ENCODE data around the gene EHMT1. TPM values are rescaled to one million over a fixed set of nuclear protein-coding genes. Genes with fewer than 3 reads are reported as not detected.
A peak's percentile ranks its signal among the peaks of the same experiment; 100 is the strongest.

The EHMT1 gene
- total RNA-seq, 2 donors from 2014 or later, result 93.1 to 184 TPM

- DNase-seq (ENCODE audit: low spot score) (no peak), ATAC-seq (no peak)
- Mint-ChIP-seq H3K36me3 (peaks cover 12% of the 10 kb centered on the region), H3K4me1 (ENCODE audit: low read depth in 2 of 2) (peaks cover 20 to 29% of the 10 kb centered on the region in 2 donors), H3K27ac (peak overlapping the region in 1 of 2 donors; percentile 15), H3K4me3 (no peak overlapping the region), H3K27me3 (no peaks in the 10 kb centered on the region), H3K9me3 (no peaks in the 10 kb centered on the region)
These were observed 123.9 kb downstream of the EHMT1 start for GRCh38 chr9:137742698-137743097.

- Mint-ChIP-seq H3K4me1 (ENCODE audit: low read depth in 2 of 2) (peaks cover 12 to 25% of the 10 kb centered on the region in 2 donors), H3K27ac (no peak overlapping the region), H3K9me3 (no peaks in the 10 kb centered on the region), H3K4me3 (no peak overlapping the region), H3K27me3 (no peaks in the 10 kb centered on the region), H3K36me3 (peaks cover 5% of the 10 kb centered on the region)
- DNase-seq (ENCODE audit: low spot score) (no peak), ATAC-seq (no peak)
These were observed 124.9 kb downstream of the EHMT1 start for GRCh38 chr9:137743695-137744094.

- H3K27me3 Mint-ChIP-seq, result no peaks in the 10 kb centered on the region
- H3K9me3 Mint-ChIP-seq, result no peaks in the 10 kb centered on the region
- H3K4me3 Mint-ChIP-seq, result no peak overlapping the region
- H3K27ac Mint-ChIP-seq, result no peak overlapping the region
- DNase-seq (ENCODE audit: low spot score) (no peak), ATAC-seq (no peak)
- H3K36me3 Mint-ChIP-seq, result peaks cover 4% of the 10 kb centered on the region
- H3K4me1 Mint-ChIP-seq (ENCODE audit: low read depth in 2 of 2), result peaks cover 12 to 25% of the 10 kb centered on the region in 2 donors
These were observed 125.9 kb downstream of the EHMT1 start for GRCh38 chr9:137744632-137745183.

- DNase-seq (ENCODE audit: low spot score) (no peak), ATAC-seq (peak; percentile 73 to 80)
- Mint-ChIP-seq H3K4me3 (no peak overlapping the region), H3K36me3 (peaks cover 4% of the 10 kb centered on the region), H3K27ac (peak overlapping the region; percentile 54 to 80), H3K27me3 (no peaks in the 10 kb centered on the region), H3K9me3 (no peaks in the 10 kb centered on the region), H3K4me1 (ENCODE audit: low read depth in 2 of 2) (peaks cover 12 to 24% of the 10 kb centered on the region in 2 donors)
These were observed 126.8 kb downstream of the EHMT1 start for GRCh38 chr9:137745541-137745991.

DNA sequence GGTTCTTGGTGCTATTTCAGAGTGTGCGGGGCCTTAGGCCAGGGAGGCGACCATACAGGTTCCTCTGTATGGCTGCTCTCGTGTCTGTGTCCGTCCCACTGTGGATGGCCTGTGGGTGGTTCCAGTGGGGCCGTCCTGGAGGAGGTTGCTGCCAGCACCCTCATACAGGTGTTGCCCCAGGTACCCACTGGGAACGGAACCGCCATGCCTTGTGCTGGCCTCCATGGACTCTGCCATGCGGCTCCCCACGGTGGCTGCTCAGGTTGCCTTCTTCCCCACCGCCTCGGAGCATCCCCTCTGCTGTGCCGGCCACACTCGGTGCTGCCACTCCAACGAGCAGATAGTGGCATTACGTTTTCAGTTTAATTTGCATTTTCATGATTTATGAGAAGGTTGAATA is 129.5 kb downstream of the EHMT1 start:
- H3K36me3 Mint-ChIP-seq, result peaks cover 4% of the 10 kb centered on the region
- no peak for ATAC-seq
- H3K27ac Mint-ChIP-seq, result no peak overlapping the region

DNA sequence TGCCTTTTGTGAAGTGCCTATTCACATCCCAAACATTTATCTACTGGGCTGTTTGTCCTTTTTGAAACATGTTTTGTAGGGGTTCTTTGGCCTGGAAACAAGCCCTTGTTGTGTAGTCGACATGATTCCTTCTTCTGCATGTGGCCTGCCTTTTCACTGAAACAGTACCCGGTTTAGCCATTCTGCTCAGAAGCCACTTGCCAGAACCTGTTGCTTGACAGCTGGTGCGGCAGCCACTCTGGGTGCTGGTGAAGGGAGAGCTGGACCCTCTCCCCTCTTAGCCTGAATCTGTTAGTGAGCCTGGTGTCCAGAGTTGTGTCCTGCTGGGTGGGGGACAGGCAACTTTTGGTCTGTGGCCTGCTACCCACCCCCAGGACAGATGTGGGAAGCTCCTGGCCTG is 129.9 kb downstream of the EHMT1 start:
- no peaks in the 10 kb centered on the region for H3K27me3 Mint-ChIP-seq
- H3K4me3 Mint-ChIP-seq, result no peak overlapping the region
- peaks cover 5% of the 10 kb centered on the region for H3K36me3 Mint-ChIP-seq
- no peak for DNase-seq (ENCODE audit: low spot score)
- H3K9me3 Mint-ChIP-seq, result no peaks in the 10 kb centered on the region
- no peak overlapping the region for H3K27ac Mint-ChIP-seq
- peaks cover 12 to 31% of the 10 kb centered on the region in 2 donors for H3K4me1 Mint-ChIP-seq (ENCODE audit: low read depth in 2 of 2)
- ATAC-seq, result no peak

More for the DNA sequence above, 129.5 kb downstream of the EHMT1 start:
- DNase-seq (ENCODE audit: low spot score), result no peak
- Mint-ChIP-seq H3K4me3 (no peak overlapping the region), H3K27me3 (no peaks in the 10 kb centered on the region), H3K4me1 (ENCODE audit: low read depth in 2 of 2) (peaks cover 12 to 31% of the 10 kb centered on the region in 2 donors), H3K9me3 (no peaks in the 10 kb centered on the region)

DNA sequence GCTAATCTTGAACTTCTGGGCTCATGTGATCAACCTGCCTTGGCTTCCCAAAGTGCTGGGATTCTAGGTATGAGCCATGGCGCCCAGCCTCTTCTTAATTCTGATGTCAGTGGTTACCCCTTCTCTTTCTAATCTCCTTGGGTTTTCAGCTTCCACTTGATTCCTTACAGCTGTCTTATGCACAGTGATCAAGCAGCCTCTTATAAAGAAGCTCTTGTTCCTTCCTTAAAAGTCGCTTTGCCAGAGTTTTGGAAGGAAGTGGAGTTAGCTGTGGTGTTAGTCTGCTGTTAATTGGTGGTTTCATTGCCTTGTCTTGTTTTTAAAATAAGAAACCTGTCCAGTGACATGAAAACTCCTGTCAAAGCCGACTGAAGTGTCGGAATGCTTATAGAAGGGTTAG is 130.7 kb downstream of the EHMT1 start:
- DNase-seq (ENCODE audit: low spot score) (no peak), ATAC-seq (no peak)
- no peaks in the 10 kb centered on the region for H3K27me3 Mint-ChIP-seq
- H3K36me3 Mint-ChIP-seq, result peaks cover 9% of the 10 kb centered on the region
- no peak overlapping the region for H3K4me3 Mint-ChIP-seq
- no peaks in the 10 kb centered on the region for H3K9me3 Mint-ChIP-seq
- H3K4me1 Mint-ChIP-seq (ENCODE audit: low read depth in 2 of 2), result peaks cover 12 to 31% of the 10 kb centered on the region in 2 donors
- H3K27ac Mint-ChIP-seq, result peak overlapping the region in 1 of 2 donors; percentile 76

DNA sequence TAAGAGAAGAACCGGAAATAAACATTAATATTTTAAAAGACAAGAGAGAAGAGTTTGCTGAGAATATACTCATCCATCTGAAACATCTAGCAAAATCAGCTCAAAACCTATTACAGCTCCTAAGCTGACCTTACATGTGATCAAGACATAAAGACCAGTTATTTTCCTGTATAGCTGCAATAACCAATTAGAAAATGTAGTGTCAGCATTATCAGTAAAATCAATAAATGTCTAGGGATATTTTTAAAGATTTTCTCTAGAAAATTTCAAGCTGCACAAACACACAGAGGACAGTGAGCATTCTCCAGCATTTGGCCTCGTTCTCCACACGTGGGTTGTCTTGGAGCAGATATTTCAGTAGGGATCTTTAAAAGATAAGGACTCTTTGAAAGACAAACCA is 131.2 kb downstream of the EHMT1 start:
- no peak for ATAC-seq
- H3K27ac Mint-ChIP-seq, result peak overlapping the region in 1 of 2 donors; percentile 76
- peaks cover 12% of the 10 kb centered on the region for H3K36me3 Mint-ChIP-seq
- H3K9me3 Mint-ChIP-seq, result no peaks in the 10 kb centered on the region
- DNase-seq (ENCODE audit: low spot score), result no peak
- H3K4me3 Mint-ChIP-seq, result no peak overlapping the region
- H3K4me1 Mint-ChIP-seq (ENCODE audit: low read depth in 2 of 2), result peaks cover 12 to 28% of the 10 kb centered on the region in 2 donors
- H3K27me3 Mint-ChIP-seq, result no peaks in the 10 kb centered on the region

DNA sequence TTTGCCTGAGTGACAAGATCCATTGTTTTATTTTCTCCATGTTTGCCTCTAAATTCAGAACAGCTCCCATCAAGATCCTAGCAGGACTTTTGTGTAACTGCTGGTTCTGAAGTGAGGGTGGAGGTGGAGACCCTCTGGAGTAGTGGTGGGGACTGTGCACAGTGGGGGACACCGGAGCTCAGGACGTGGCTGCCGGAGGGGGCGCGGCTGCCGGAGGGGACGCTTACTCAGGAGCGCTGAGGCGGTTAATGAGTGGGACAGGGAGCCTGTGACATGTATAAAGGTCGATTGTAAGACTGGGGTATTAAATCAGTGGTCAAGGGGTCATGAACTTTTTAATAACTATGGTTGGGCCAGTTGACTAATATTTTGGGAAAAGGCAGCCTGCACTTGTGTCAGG is 131.8 kb downstream of the EHMT1 start:
- Mint-ChIP-seq H3K36me3 (peaks cover 18% of the 10 kb centered on the region), H3K4me1 (ENCODE audit: low read depth in 2 of 2) (peaks cover 10 to 29% of the 10 kb centered on the region in 2 donors), H3K9me3 (peaks cover 4% of the 10 kb centered on the region), H3K4me3 (no peak overlapping the region), H3K27me3 (no peaks in the 10 kb centered on the region), H3K27ac (no peak overlapping the region)
- ATAC-seq (no peak), DNase-seq (ENCODE audit: low spot score) (no peak)

GRCh38 chr9:137751616-137752015 is 132.8 kb downstream of the EHMT1 start:
- H3K4me1 Mint-ChIP-seq (ENCODE audit: low read depth in 2 of 2), result peaks cover 9 to 29% of the 10 kb centered on the region in 2 donors
- DNase-seq (ENCODE audit: low spot score), result no peak
- H3K27ac Mint-ChIP-seq, result peak overlapping the region in 1 of 2 donors; percentile 28
- no peak for ATAC-seq
- no peaks in the 10 kb centered on the region for H3K27me3 Mint-ChIP-seq
- no peak overlapping the region for H3K4me3 Mint-ChIP-seq
- peaks cover 7% of the 10 kb centered on the region for H3K9me3 Mint-ChIP-seq
- H3K36me3 Mint-ChIP-seq, result peaks cover 26% of the 10 kb centered on the region

DNA sequence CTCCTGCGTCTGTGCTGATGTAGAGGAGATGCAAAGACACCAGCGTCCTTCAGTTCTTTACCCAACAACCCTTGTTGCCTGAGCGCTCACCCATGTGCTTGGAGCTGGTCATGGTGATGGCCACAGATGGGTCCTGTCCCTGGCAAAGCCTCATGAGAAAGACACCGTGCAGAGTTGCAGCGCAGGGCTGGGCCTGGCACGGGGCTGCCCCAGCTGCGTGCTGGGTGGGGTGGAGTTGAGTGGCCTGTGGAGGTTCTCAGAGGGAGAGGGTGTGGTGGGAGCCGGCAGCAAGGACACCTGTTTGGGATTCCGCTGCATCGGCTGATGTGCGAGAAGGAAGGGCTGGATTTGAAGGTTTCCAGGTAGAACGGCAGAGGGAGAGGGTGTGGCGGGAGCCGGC is 133.6 kb downstream of the EHMT1 start:
- Mint-ChIP-seq H3K27me3 (no peaks in the 10 kb centered on the region), H3K4me3 (no peak overlapping the region), H3K9me3 (peaks cover 7% of the 10 kb centered on the region), H3K36me3 (peaks cover 23% of the 10 kb centered on the region), H3K27ac (peak overlapping the region in 1 of 2 donors; percentile 39), H3K4me1 (ENCODE audit: low read depth in 2 of 2) (peaks cover 17 to 35% of the 10 kb centered on the region in 2 donors)
- DNase-seq (ENCODE audit: low spot score) (no peak), ATAC-seq (no peak)

DNA sequence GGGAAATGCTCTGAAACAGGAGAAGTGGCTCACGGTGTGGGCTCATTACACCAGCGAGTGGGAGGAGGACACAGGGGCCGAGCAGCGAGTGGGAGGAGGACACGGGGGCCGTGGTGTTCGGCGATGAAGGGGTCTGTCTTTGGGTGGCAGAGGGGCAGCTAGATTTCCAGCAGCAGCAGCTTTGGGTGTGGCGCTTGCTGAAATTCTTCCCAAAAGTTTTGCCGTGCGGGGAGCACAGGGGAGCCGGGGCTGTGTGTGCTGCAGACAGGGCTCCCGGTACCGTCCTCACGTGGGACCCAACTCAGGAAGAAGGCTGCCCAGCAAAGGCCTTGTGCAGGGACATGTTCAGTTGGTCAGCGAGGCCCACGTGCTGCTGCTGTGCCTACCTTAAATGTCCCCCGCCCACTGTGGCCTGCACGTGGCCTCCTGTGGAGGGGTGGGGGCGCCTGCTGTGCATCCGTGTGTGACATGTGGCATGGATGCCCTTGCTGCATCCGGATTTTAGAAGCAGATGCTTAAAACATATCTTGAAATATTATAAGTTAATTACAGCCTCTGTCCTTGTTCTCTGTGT is 134.5 kb downstream of the EHMT1 start:
- no peak overlapping the region for H3K4me3 Mint-ChIP-seq
- ATAC-seq (no peak), DNase-seq (ENCODE audit: low spot score) (no peak)
- peak overlapping the region in 1 of 2 donors; percentile 39 for H3K27ac Mint-ChIP-seq
- H3K36me3 Mint-ChIP-seq, result peaks cover 23% of the 10 kb centered on the region
- peaks cover 7% of the 10 kb centered on the region for H3K9me3 Mint-ChIP-seq
- H3K27me3 Mint-ChIP-seq, result no peaks in the 10 kb centered on the region
- H3K4me1 Mint-ChIP-seq (ENCODE audit: low read depth in 2 of 2), result peaks cover 26 to 43% of the 10 kb centered on the region in 2 donors

DNA sequence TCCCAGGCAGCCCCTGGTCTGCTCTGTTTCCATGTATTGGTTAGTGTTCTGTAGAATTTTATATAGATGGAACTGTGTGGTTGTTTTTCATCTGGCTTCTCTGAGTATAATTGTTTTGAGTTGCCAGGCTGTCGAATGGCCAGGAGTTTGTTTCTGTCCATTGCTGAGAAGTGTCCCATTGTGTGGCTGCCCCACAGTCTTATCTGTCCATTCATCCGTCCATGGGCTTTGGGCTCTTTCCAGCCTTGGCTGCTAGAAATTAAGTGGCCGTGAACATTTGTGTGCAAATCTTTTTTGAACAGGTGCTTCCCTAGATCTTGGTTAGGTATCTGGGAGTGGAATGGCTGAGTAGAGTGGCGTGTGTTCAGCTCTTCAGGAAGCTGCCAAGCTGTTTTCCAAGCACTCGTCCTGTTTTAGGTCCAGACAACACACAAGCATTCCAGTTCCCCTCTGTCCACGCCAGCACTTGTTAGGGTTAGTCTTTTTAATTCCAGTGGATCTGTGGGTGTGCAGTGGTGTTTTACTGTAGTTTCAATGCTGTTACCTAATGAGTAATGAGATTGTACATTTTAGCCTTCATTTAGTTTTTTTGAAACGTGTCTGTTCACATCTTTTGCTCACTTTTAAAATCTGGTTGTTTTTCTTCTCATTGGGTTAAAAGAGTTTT is 136.6 kb downstream of the EHMT1 start:
- peak overlapping the region in 1 of 2 donors; percentile 86 for H3K27ac Mint-ChIP-seq
- H3K4me3 Mint-ChIP-seq, result no peak overlapping the region
- no peak for DNase-seq (ENCODE audit: low spot score)
- H3K36me3 Mint-ChIP-seq, result peaks cover 23% of the 10 kb centered on the region
- H3K27me3 Mint-ChIP-seq, result no peaks in the 10 kb centered on the region
- no peak for ATAC-seq
- H3K4me1 Mint-ChIP-seq (ENCODE audit: low read depth in 2 of 2), result peaks cover 28 to 48% of the 10 kb centered on the region in 2 donors
- peaks cover 7% of the 10 kb centered on the region for H3K9me3 Mint-ChIP-seq

DNA sequence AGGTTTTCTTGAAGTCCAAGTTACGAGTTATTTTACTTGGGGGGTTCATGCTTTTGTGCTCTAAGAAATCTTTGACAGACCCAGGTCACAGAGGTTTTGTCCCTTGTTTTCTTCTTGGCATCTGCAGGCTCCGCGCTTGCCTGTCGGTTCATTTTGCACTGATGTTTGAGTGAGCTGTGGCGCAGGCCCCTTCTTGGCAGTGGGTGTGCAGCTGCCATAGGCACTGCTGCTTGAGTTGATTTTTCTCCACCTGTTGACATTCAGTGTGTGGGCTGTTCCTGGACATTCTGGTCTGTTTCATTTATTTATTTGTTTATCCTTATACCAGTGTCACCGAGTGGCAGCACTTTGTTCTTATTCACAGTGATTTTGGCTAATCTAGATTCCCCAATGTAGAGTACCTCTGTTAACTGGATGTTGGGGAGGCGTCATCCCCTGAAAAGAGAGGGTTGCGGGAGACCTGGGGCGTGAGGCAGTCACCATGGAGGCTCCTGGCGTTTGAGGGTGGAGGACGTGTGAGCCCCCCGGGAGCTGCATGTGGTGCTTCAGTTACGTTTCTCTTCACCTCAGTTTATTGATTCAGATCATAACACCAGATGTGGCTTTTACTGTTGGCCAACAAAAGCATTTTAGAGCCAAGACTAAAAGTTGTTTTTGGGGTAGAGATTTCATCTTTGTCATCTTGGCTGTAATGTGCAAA is 137.4 kb downstream of the EHMT1 start:
- H3K27ac Mint-ChIP-seq, result peak overlapping the region; percentile 65 to 86
- no peak for DNase-seq (ENCODE audit: low spot score)
- peaks cover 34 to 46% of the 10 kb centered on the region in 2 donors for H3K4me1 Mint-ChIP-seq (ENCODE audit: low read depth in 2 of 2)
- peaks cover 7% of the 10 kb centered on the region for H3K9me3 Mint-ChIP-seq
- H3K27me3 Mint-ChIP-seq, result no peaks in the 10 kb centered on the region
- peaks cover 23% of the 10 kb centered on the region for H3K36me3 Mint-ChIP-seq
- no peak for ATAC-seq
- H3K4me3 Mint-ChIP-seq, result no peak overlapping the region
